ENCODE measurements around the gene WDR6.

WDR6 gene

DNA sequence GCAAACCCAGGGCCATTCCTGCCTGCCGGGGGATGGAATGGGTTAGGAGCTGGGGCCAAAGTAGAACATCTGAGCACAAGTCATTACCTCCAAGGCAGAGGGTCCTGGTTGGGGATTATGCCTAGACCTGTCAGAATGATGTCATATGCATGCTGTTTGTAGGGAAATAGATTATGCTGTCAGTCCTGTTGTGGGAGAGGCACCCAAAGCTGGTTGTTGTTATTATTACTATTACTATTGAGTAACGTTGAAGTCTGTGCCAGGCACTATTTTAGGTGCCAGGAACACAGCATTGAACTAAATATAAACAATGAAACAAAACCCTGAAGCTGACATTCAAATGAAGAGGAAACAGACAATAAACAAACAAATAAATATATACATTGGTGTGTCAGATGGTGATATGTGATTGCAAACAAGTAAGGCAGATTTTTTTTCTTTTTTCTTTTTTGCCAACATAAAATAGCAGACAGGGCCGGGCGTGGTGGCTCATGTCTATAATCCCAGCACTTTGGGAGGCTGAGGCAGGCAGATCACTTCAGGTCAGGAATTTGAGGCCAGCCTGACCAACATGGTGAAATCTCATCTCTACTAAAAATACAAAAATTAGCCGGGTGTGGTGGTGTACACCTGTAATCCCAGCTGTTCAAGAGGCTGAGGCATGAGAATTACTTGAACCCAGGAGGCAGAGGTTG lies 15.2 kb upstream of the WDR6 start:
- FAIRE-seq (no peak), DNase-seq (ENCODE audit: insufficient read length, low spot score) (no peak)
- TF ChIP-seq, protein P1, sequence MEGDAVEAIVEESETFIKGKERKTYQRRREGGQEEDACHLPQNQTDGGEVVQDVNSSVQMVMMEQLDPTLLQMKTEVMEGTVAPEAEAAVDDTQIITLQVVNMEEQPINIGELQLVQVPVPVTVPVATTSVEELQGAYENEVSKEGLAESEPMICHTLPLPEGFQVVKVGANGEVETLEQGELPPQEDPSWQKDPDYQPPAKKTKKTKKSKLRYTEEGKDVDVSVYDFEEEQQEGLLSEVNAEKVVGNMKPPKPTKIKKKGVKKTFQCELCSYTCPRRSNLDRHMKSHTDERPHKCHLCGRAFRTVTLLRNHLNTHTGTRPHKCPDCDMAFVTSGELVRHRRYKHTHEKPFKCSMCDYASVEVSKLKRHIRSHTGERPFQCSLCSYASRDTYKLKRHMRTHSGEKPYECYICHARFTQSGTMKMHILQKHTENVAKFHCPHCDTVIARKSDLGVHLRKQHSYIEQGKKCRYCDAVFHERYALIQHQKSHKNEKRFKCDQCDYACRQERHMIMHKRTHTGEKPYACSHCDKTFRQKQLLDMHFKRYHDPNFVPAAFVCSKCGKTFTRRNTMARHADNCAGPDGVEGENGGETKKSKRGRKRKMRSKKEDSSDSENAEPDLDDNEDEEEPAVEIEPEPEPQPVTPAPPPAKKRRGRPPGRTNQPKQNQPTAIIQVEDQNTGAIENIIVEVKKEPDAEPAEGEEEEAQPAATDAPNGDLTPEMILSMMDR (IDR thresholded peaks at IDR 0.05; ENCODE audit: insufficient read depth, missing control alignments): no peak

DNA sequence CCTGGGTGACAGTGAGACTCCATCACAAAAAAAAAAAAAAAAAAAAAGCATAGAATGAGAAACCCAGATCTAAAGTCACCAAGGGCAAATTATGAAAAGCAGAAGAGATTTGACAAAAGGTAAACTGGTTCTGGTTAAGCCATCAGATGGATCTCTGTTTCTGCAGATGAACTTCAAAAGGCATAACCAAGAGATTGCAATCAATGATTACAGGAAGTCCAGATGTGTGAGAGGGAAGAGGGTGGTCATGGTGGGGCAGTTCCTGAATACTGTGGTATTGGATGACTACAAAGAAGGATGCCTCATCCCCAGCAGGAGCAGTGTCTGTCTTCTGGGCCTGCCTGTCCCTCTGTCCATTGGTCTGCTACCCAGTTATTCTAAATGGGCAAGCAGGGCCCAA lies 13.4 kb upstream of the WDR6 start:
- TF ChIP-seq, protein P1 (IDR thresholded peaks at IDR 0.05; ENCODE audit: insufficient read depth, missing control alignments): no peak
- no peak for DNase-seq (ENCODE audit: insufficient read length, low spot score)
- no peak for FAIRE-seq

DNA sequence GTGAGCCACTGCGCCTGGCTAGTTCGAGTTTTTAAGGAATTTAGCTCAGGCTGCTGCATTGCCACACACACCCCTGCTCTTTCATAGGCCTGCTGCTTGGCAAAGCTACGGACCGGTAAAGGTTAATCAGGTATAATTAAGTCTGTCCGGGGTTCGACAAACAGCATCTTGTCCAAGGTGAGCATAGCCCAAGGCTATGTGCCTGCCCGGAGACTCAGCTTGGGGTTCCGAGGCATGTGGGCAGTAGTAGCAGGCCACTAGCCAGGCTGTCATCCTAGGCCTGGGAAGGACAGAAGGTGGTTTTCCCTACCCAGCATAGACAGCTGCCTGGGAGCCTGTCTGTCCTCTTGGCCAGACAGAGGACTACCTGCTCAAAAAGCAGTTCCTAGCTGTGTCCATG lies 10.6 kb upstream of the WDR6 start:
- FAIRE-seq (no peak), DNase-seq (ENCODE audit: insufficient read length, low spot score) (no peak)
- TF ChIP-seq, protein P1 (IDR thresholded peaks at IDR 0.05; ENCODE audit: insufficient read depth, missing control alignments): no peak

DNA sequence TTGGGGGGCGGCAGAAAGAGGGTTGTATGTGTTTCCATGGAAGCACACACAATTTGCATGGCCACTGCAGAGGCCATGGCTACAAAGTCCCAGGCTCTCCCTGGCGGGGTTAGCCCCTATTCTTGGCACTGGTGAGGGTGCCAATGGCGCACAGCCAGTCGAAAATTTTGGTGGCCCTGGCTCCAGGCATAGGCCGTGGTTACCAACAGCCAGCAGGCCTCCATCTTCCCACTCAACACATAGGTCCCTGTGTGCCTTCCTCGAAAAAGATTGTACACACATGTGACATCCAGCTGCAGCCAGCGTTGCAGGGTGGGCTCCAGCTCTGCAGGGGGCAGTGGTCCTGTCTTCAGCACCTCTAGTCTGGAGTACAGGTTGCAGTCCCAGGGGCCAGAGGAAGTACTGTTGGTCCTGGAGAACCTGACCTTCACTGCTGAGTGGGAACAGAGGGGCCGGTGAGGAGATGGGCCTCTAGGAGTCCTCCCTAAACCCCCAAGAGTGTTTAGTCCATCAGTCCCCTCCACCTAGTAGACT lies 10.0 kb upstream of the WDR6 start:
- no peak for DNase-seq (ENCODE audit: insufficient read length, low spot score)
- TF ChIP-seq, protein P1 (IDR thresholded peaks at IDR 0.05; ENCODE audit: insufficient read depth, missing control alignments): no peak
- no peak for FAIRE-seq

DNA sequence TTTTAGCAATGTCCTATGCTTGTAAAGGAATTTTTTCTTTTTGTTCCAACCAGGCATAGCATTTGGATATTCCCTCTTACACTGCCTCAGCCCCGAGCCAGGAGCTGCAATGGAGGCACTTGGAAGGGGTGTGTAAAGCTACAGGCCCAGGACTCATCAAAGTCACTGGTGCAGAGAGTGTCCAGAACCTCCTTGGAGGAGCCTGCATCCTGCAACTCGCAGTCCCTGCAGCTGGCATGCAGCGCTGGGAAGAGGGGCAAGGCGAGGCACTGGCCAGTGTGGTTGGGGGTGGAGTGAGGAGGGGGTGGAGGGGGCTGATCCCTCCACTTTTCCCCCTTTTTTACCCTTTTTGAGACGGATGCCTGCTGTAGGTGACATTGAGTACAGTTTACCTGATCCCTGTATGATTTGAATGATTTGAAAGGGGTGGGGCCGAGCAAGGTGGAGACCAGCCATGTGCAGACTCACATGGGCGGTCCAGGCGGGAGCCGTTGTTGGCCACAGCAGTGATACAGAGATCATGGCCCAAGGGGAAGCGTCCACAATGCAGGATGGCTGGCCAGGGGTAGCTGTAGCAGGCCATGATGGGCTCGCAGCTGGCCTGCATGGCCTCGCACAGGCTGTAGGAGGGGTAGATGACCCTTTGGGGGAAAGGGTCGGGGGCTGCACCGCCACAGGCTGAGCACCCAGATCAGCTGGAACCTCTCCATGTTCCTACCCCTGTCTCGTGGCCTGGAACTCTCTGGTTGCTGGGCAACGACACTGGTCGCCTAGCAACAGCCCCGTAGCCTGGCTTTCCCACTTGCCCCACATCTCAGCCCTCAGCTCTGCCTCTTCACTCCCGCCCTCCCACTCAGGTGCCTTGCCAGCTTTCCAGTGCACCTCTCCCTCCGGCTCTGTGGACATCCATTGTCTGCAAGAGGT lies 9.2 kb upstream of the WDR6 start:
- DNase-seq (ENCODE audit: insufficient read length, low spot score): peak; percentile 27
- TF ChIP-seq, protein P1 (IDR thresholded peaks at IDR 0.05; ENCODE audit: insufficient read depth, missing control alignments): no peak
- no peak for FAIRE-seq

DNA sequence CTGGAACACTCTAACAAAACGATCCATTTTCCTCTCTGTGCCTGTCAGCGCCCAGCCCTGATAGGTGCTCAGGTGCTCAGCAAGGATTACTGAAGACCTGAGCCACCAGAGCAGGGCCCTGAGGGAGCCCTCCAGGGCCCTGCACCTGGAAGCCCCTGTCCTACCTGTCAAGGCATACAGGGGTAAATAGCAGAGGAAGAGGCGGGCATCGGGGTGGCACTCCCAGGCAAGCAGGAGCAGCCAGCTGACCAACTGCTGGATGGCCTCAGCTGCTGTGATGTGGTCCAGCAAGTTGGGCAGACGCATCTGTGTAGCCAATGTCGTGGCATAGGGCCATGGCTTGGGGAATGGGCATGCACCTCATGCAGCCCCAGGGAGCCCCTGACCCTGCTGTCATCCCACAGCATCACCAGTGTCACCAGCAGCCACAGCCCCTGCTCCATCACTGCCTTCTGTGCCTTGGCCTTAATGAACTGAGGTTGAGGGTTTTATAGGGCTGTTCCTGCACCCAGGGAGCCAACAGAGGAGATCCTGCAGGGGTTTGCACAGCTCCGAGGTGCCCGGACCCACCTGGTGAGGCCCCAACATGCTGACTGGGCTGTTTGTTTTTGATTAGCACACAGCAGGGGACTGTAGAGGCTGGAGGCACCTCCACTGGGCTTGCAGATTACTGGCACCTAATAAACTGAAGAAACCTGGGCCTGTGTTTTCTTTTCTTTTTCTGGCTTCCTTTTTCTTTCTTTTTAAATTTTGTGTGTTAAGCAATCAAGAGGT lies 7.9 kb upstream of the WDR6 start:
- TF ChIP-seq, protein P1 (IDR thresholded peaks at IDR 0.05; ENCODE audit: insufficient read depth, missing control alignments): no peak
- no peak for DNase-seq (ENCODE audit: insufficient read length, low spot score)
- FAIRE-seq: no peak

Measured in D721Med (cell line).